Stimulated activated CD4-positive, alpha-beta T cell treated with anti-CD3 and anti-CD28 coated beads, Interleukin-15, amount 100 ng/mL, for 1 hour (primary cell): ENCODE measurements around the gene SKI.

ENCODE experiments used
- DNase-seq, 2 donors: peaks; one replicate each; pipeline ENCODE4 v3.0.0-alpha.2; 2020; ENCODE audit warnings: low read depth in 1 of 2, low spot score in 1 of 2

The SKI gene

DNA sequence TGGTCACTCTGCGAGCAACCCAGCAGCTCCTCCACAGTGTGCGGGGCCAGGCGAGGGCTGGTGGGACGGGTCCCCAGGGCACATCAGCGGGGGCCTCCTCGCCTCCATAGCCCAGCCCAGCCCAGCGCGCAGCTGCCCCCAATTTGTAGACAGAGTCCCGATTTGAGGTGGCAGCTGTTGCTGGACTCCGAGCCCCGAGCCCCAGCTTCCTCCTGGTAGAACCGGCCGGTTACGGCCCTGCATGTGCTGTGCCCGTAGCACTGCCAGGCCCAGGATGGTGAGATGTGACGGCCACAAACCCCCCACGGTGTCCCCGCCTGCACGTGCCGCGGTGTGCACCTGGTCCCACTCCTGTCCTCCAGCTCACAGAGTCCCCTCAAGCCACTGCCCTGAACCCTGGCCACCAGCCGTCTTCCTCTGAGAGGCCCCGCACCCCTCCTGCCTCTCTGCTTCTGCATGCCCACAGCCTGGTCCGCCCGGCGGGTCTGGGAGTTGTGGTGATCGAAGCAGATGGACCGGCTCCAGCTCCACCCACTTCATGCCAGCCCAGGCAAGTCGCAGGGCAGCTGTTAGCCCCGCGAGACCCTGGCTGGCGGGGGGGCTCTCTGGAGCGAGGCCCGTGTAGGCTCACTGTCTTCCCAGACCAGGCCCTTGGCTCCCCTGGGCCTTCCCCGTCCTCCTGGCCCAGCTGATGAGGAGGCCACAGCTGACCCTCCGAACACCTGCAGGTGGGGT is 107.8 kb downstream of the SKI start:
- DNase-seq, result no peak

DNA sequence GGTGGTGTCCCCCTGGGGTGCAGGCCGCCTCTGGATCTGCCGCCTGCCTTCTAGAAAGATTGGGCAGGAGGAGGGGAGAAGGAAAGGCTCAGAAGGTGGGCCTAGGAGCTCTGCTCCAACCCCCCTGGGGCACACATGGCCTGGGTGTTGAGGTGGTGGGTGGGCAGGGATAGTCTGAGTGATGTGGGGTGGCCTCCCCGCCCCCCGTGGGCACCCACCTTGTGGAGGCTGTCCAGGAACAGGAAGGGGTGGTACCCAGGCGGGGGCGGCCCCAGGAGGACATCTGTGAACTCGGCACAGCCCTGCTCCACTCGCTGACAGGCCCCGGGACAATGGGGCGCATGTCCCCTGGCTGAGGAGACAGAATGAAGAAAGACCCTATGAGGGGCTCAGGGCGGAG is 108.4 kb downstream of the SKI start:
- DNase-seq, result no peak

DNA sequence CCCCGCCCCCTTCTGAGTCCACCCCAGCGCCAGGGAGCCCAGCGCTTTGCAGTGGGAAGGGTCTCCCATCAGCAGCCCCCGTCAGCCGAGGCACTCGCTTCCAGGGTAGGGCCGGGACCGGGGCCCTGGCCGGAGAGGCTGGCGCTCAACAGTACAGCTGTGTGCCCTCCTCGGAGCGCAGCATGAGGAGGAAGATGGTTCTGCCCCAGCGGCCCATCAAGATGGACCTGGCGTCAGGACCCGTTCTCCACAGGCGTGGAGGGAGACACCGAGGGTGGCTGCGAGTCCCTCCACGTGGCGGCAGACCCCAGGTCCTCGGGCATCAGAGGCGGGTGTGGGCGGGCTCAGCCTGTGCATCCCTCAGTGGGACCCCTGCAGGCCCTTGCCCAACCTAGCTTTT is 109.0 kb downstream of the SKI start:
- no peak for DNase-seq

DNA sequence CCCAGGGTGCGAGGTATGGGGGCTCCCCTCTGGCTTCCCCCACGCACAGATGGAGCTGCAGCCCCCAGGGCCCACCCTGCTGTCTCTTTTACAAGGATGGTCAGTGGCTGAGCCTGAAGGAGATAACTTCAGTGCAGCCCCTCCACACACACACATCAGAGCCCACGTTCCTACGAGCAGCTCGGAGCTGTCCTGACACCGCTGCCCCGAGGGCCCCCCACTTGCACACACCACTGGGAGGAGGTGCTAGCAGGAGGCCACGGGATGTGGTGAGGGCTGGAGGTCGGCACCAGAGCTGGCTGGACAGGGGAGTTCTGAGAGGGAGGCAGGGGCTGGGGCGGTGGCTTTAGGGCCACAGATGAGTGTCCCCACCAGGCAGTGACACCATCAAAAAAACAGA is 109.4 kb downstream of the SKI start:
- no peak for DNase-seq

DNA sequence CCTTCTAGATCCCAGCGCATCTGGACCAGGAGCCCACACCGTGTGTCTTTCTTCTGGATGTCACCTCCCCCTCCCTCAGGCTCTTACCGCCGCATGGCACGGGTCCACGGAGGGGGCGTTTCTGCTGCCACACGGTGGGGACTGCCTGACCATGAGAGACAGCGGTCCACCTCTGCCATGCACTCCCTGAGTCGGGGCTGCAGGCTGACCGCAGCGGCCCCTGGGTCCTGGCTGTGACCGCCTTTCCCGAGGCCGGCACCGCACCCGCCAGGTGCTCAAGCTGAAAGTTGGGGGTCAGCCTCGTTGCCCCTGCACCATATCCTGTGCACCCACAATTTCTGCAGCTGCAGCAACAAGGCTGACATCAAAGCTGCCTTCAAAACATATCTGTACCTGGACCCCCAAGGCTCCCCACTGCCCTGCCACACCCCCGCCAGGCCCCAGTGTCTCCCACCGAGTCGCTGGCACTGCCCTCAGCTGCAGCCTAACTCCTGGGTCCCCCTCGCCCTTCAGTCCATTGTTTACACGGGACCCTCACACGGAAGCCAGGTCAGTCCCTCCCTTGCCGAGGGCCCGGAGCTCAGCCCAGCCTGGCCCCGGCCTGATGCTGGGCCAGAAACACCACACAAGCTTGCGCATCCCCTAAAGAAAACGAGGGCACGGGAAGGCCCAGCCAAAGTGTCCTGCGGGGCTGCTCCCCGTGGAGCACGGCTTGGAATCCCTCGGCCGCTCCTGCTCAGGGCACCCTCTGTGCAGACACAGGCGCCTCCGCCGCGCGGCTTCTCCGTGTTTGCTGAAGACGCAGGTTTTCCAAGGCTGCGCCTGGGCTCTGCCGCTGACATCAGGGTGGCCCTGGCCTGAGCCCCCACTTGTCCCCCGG is 111.3 kb downstream of the SKI start:
- no peak for DNase-seq

DNA sequence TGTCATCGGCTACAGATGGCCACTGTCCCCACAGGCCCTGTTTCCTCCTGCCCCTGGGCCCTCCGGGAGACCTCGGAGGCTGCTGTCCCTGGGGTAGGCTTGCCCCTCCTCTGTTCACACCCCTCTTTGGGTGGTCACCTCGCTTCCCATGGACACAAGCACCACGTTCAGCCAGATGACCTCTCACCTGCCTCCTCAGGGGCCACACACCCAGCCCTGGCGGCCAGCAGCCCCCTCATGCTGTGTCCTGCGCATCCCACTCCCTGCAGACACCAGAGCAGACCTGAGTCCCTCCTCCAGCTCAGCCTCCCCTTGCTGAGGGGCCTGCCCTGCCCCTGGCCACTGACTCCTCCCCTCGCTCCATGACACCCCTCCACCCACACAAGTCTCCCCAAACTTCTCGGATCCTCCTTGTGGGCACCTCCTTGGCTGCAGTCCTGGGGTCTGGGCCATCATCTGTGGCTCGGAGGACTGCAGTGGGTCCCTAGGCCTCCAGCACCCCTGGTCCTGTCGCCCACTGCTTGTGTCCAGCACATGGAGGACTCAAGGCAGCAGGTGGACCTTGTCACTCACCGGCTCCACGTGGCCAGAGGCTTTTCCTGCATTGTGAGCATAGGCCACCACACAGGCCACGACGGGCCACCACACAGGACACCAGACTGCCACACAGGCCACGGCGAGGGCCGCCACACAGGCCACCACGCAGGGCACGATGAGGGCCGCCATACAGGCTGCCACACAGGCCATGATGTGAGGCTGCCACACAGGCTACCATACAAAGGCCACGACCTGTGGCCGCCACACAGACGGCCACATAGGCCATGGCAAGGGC is 112.2 kb downstream of the SKI start:
- DNase-seq, result no peak

DNA sequence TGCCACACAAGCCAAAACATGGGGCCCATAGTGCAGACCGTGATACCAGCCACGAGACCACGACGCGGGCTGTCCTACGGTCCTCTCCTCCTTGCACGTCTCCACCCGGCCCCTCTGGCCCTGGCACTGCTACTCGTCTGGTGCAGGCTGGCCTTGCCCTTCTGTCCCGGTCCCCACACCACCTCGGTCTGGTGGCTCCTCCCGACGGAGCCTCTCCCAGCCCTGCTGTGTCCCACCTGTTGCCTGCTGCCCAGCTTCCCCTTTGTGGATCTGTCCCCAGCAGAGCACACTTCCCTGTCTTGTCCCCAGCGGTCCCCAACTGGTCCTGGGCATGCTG is 112.8 kb downstream of the SKI start:
- no peak for DNase-seq

DNA sequence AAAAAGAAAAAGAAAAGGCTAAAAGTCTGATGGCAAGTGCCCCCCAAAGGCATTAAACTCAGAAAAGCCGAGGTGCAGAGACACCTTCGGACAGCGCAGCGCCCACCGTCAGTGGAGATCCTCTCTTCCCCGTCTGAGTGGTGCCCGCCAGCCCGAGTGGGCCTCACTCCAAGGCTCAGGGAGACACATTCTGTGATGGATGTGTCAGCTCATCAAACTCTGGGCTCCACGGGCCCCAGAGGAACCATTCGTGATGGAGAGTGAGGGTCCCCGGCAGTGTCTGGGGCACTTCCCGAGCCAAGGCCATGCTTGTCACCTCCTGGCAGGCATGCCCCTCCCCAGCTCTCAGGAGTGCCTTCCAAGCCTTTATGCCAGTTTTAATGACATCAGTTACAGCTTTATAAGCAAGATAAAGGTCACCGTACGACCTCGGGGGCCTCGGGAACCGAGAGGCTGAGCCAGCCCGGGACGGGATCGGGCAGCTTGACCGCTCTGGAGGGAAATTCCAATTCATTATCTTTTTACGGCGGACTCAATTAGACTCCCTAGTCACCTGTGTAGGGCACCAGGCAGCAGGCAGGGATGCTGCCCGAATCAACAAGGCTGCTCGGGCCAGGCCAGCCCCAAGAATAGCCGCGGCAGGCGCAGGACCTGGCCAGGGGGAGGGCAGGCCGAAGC is 113.7 kb downstream of the SKI start:
- no peak for DNase-seq

DNA sequence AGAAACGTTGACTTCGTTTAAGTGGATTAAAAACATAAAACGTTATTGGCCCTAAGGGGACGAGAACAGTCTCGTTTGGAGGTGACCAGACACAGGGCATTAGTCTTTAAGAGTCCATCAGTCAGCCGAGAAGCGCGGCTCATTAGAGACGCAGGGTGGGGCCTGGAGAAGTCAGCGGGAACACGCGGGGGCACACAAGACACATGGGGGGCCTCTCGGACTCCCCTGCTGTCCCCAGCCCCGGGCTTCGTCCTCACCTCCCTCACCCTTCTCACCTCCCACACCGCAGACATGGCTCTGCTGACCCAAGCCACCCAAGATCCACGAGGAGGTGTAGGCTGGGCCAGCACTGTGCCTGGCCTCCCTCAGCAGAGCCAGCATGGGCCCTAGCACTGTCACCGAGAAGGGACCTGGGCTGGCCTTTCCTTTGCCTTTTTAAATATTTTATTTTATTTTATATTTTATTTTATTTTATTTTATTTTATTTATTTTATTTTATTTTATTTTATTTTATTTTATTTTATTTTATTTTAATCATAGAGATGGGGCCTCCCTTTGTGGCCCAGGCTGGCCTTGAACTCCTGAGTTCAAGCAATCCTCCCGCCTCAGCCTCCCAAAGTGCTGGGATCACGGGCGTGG is 114.4 kb downstream of the SKI start:
- DNase-seq, result no peak

DNA sequence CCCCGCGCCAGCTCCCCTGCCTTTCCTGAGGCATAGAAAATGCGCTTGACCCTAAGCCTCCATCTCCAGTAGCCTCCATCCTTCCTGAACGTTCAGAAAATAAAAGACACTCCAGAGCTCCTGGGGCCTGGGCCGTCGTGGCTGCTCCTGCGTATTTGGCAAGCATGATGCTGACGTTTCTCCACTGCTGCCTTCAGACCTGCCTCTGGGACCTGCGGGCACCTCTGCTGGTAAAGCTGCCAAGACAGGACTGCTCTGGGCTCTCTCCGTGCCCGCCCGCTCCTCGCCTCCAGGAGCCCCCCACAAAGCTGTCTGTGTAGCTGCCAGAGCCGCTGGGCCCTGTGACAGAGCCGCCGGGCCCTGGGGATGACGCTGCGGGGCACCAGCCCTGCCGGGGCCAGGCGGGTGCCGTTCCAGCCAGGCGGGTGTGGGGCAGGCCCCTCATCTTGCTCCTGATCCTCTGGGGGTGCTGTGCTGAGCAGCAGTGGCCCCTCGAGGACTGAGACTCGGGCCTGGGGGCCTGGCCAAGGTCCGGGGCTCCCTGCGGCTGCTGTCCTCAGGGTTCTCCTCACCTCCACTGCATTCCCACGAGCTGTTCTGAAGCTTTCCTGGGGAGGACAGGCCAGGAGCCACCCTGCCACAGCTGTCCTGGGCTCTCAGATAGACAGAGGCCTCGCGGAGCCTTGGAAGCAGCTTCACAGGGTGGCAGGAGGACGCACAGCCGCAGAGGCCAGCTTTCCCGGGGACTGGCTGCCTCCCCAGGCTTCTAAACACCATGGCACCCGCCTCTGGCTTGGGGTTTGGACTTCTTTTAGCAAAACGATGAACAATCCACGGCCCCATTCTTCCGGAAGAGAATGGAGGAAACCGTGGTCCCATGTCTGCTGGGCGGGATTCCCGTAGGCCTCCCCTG is 115.2 kb downstream of the SKI start:
- DNase-seq, result no peak

DNA sequence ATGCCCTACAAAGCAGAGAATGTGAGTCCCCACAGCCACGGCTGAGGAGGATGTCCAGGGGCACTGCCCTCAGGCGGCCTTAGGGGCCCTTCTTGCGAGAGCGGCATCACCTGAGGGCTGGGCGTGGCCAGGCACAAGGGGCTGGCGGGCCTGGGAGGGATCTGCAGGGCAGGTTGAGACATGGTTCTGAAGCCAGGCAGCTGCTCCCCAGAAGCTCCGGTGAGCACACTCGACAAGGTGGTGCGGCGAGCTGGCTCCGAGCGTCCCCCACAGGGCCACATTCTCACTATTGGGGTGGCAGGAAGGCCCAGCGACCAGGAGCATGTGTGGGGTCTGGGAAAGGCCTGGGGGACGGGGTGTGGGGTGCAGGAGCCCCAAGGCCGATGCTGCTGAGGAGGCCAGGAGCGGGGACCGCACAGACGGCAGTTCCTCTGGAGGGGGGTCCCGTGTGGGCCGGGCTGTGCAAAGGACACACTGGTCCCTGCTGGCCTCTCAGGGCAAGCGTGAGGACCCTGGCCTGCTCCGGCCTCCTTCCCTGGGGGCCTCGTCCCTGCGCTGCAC is 116.1 kb downstream of the SKI start:
- DNase-seq, result no peak

DNA sequence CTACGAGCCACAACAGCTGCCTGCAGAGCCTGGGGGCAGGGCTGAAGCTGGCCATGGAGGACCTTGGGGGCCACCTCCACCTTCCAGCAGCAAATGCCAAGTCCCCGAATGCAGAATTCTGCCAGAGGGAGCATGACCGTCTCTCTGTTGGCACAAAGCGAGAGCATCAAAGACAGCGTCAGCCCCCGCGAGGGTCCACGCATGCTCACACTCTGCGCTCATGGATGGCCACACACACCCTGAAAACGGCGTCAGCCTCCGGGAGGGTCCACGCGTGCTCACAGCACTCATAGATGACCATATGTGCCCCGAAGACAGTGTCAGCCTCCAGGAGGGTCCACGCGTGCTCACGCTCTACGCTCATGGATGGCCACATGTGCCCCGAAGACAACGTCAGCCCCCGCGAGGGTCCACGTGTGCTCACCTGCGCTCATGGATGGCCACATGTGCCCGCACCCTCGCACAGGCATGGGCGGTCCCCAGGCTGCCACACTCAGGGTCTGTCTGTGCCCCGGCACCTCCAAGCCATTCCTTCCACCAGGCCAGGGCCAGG is 116.7 kb downstream of the SKI start:
- DNase-seq, result no peak

DNA sequence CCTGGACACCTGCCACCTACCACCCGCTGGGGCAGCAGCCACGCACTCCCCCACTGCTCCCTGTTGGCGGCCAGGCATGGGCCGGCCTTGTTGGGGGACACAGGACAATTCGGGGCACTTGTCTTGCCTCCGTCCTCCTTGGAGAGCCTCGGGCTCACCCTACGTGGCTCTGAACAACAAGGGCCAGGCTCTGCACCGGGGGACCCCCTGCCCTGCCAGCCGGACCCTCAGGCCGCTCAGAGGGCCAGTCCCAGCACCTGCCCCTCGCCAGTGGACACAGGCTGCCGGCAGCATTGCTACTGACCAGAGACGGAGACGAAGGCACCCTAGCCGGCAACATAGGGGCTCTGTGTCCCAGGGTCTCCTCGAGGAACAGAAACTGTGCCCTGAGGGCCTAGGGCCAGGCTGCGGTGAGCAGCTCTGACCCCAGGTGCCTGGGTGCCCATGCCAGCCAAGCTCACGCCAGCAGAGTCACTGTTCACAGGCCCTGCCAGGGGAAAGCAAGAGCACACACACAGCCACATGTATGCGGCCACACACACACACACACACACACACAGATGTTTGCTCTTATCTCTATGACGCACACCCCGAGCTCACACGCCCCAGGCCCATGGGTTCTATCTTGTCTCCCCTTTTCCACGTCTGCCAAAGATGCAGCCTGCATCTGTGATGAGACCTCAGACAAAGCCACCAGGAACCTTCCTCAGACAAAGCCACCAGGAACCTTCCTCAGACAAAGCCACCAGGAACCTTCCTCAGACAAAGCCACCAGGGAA is 117.4 kb downstream of the SKI start:
- DNase-seq, result no peak

DNA sequence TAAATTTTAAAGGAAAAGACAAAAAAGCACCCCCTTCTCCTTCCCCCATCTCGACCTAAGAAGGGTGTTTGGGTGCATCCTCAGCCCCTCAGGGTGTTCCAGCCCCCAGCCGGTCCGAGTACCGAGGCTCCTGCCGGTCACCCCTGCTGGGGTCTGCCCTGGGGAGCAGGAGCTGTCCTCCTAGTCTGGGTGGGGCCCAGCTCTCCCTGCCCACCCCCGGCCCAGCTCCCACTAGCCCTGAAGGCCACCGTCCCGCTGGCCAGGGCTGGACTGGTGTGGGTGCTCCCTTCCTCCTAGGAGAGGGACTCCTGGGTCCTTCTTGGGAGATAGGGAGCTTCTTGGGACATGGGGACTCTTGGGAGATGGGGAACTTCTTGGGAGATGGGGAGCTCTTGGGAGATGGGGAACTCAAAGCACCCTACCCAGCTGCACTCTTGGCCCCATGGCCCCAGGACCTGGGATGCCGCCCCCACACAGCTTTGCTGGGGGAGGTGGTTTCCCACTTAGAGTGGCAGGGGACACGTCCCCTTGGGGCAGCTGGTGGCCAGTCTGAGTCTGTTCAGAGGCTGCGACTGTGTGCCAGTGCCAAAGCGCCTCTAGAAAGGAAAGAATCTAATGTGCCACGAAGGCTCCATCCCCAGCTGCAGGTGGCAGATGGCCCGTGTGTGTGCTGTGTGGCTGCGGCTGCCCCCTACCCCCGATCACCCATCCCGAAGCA is 118.7 kb downstream of the SKI start:
- DNase-seq, result no peak

DNA sequence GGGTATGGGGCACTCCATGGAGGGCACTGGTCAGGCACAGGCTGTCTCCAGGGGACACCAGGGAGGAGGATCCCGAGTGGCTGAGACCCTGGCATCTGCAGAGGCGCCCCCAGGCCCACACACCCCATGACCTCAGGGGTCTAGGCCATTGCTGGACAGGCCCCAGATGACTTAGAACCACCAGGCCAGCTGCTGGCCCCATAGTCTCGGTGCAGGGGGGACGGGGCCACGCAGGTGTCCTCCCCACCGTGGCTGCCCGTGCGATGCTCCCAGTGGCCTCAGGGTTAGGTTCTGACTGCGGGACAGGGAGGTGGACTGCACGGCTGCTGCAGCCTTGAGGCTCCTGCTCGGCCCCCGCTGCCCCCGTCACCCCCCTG is 119.3 kb downstream of the SKI start:
- no peak for DNase-seq

DNA sequence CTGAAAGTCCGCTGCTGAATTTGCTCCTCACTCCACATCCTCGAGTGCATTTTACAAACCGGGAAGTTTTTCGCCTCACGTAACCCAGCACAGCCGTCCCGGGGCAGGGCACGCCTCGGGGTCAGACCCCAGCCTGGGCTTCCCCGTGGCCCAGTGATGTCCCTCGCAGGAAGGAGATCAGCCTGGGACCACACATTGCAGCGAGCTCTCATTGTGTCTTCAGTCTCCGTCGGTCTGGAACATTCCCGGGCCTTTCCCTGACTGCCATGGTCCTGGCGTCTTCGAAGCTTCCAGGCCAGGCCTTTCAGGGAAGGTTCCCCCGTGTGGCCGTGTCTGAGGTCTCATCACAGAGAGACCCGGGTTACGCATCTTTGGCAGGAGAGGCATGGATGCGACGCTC is 119.8 kb downstream of the SKI start:
- no peak for DNase-seq

DNA sequence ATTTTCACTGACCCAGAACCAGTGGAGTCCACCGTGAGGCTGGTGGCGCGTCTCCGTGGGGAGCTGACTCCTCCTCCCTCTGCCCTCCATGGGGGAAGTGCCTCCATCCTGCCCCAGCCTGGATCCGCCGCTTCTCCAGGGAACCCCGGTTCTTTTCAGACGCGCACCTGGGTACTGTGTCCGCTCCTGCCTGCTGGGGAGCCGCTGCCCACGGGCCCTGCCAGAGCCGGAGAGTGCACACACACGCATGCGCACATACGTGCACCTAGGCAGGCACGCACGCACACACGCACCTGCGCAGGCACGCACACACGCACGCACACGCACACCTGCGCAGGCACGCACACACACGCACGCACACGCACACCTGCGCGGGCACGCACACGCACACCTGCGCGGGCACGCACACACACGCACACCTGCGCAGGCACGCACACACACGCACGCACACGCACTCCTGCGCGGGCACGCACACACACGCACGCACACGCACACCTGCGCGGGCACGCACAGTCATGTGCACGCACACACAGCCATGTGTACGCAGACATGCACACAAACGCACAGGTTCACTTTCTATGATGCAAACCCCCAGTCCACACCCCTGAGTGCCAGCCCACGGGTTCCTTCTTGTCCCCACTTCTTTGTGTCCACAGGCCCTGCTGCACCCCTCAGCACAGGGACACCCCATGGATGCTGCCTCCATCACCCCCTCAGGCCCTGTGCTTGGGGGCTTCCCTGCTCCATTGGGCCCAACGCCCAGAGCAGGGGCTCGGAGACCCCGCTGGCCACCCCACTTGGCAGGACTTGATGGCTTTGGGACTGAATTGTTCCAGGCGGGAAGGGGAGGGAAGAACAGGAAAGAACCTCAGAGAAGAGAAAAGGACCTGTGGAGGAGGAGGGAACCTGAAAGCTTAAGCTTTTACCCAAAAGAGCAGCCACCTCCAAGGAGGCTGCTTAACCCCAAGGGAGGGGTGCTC is 120.5 kb downstream of the SKI start:
- DNase-seq, result no peak
